H1 (cell line): ENCODE data around the gene DRAP1. TPM values are rescaled to one million over a fixed set of nuclear protein-coding genes. Genes with fewer than 3 reads are reported as not detected.

Experiments used
- CTCF ChIA-PET: fragments of 300-600 bp; sonication (Branson Sonifier 250); formaldehyde crosslinking; loops from one replicate; lab custom pipeline; 2021; ENCODE audit not compliant: partially characterized antibody; lab: Charles Lee
- POLR2A ChIA-PET: fragments of 300-600 bp; sonication (Branson Sonifier 250); formaldehyde crosslinking; loops from one replicate; lab custom pipeline; 2021; ENCODE audit warnings: inconsistent platforms; ENCODE audit not compliant: partially characterized antibody; lab: Charles Lee
- DNase-seq, 2 experiments: peaks; one replicate each; pipeline versions ENCODE4 v3.0.0 to v3.0.0-alpha.2; 2010 to 2022; ENCODE audit warnings: low spot score in 2 of 2, low read depth in 1 of 2, mixed read lengths in 1 of 2
- FAIRE-seq: peaks from 2 replicates; lab custom pipeline; 2011; peaks lifted over from hg19 to GRCh38; lab: Jason Lieb, UNC
- H2AFZ ChIP-seq: 2 replicates; pipeline ENCODE4 v1.8.1; 2012; ENCODE audit warnings: low read length, inconsistent platforms
- H2AK5ac ChIP-seq: 2 replicates; pipeline ENCODE4 v1.6.1; 2013; ENCODE audit warnings: low read depth, low read length
- H2BK120ac ChIP-seq: replicated peaks from 2 replicates; pipeline ENCODE3; 2013; ENCODE audit warnings: low read depth, low read length, inconsistent platforms
- H2BK12ac ChIP-seq: 2 replicates; pipeline ENCODE4 v1.6.1; 2013; ENCODE audit warnings: low read depth, low read length
- H2BK15ac ChIP-seq: 2 replicates; pipeline ENCODE4 v1.6.1; 2013; ENCODE audit warnings: low read length
- H2BK20ac ChIP-seq: 2 replicates; pipeline ENCODE4 v1.6.1; 2013; ENCODE audit warnings: low read length
- H2BK5ac ChIP-seq: 2 replicates; pipeline ENCODE4 v1.6.1; 2013; ENCODE audit warnings: low read depth, low read length
- H3K14ac ChIP-seq: 2 replicates; pipeline ENCODE4 v1.6.1; 2013; ENCODE audit warnings: inconsistent platforms; ENCODE audit not compliant: insufficient read length
- H3K18ac ChIP-seq: 2 replicates; pipeline ENCODE4 v1.6.1; 2013; ENCODE audit warnings: low read length; ENCODE audit errors: extremely low read depth
- H3K23ac ChIP-seq: 2 replicates; pipeline ENCODE4 v1.6.1; 2013; ENCODE audit warnings: inconsistent platforms; ENCODE audit not compliant: insufficient read length
- H3K23me2 ChIP-seq: 2 replicates; pipeline ENCODE4 v1.6.1; 2013; ENCODE audit warnings: low read depth, low read length
- H3K27ac ChIP-seq: 2 replicates; pipeline ENCODE4 v1.6.1; 2011; ENCODE audit warnings: low read depth, low read length, inconsistent platforms
- H3K27me3 ChIP-seq, 4 experiments: replicated peaks in 1 of 4; 1 replicate in 1 of 4; 2 replicates in 3 of 4; pipeline versions ENCODE4 v1.6.1 to v1.8.1; 2011 to 2013; ENCODE audit warnings: low read length in 3 of 4, mild to moderate bottlenecking in 3 of 4, inconsistent platforms in 2 of 4, mixed read lengths in 2 of 4, moderate library complexity in 1 of 4; ENCODE audit not compliant: control insufficient read depth in 3 of 4, insufficient read depth in 3 of 4; ENCODE audit errors: extremely low read depth in 1 of 4
- H3K36me3 ChIP-seq, 4 experiments: 2 replicates each; pipeline versions ENCODE4 v1.6.1 to v1.8.1; 2011 to 2013; ENCODE audit warnings: mild to moderate bottlenecking in 4 of 4, low read length in 3 of 4, moderate library complexity in 2 of 4, control low read depth in 1 of 4, inconsistent platforms in 1 of 4; ENCODE audit not compliant: insufficient read depth in 4 of 4, control insufficient read depth in 2 of 4
- H3K4ac ChIP-seq: replicated peaks from 2 replicates; pipeline ENCODE3; 2013; ENCODE audit warnings: low read length, low read depth, mixed read lengths, inconsistent platforms; ENCODE audit not compliant: insufficient read length
- H3K4me1 ChIP-seq, 4 experiments: replicated peaks in 1 of 4; 1 replicate in 1 of 4; 2 replicates in 3 of 4; pipeline versions ENCODE4 v1.6.1 to v1.8.1; 2011 to 2013; ENCODE audit warnings: low read length in 3 of 4, inconsistent platforms in 2 of 4, mixed read lengths in 1 of 4; ENCODE audit not compliant: insufficient read depth in 4 of 4, control insufficient read depth in 3 of 4
- H3K4me2 ChIP-seq, 2 experiments: 2 replicates each; pipeline versions ENCODE4 v1.6.1 to v1.8.1; 2011 to 2013; ENCODE audit warnings: low read depth in 2 of 2, low read length in 2 of 2, control low read depth in 1 of 2, inconsistent platforms in 1 of 2, mild to moderate bottlenecking in 1 of 2; ENCODE audit not compliant: insufficient read depth in 1 of 2
- H3K4me3 ChIP-seq, 4 experiments: fragments of 200-600, 300-600 bp in 1 of 4; sonication (generic), shearing (Covaris generic), sonication (Bioruptor Twin) in 1 of 4; 2 replicates each; pipeline versions ENCODE4 v1.5.1 to v1.8.1; 2011 to 2016; ENCODE audit warnings: low read length in 4 of 4, low read depth in 3 of 4, control low read depth in 2 of 4, inconsistent platforms in 2 of 4, mild to moderate bottlenecking in 2 of 4, mixed read lengths in 1 of 4, moderate library complexity in 1 of 4; ENCODE audit not compliant: insufficient read depth in 2 of 4; ENCODE audit errors: extremely low read depth in 1 of 4
- H3K56ac ChIP-seq: replicated peaks from 2 replicates; pipeline ENCODE3; 2013; ENCODE audit warnings: low read depth, mild to moderate bottlenecking, mixed read lengths, low read length, inconsistent platforms; ENCODE audit not compliant: insufficient read length
- H3K79me1 ChIP-seq: 2 replicates; pipeline ENCODE4 v1.6.1; 2013; ENCODE audit warnings: low read depth, low read length, control low read depth
- H3K79me2 ChIP-seq, 2 experiments: 2 replicates each; pipeline versions ENCODE4 v1.6.1 to v1.8.1; 2012 to 2013; ENCODE audit warnings: low read length in 2 of 2, mild to moderate bottlenecking in 2 of 2, inconsistent platforms in 1 of 2; ENCODE audit not compliant: insufficient read depth in 2 of 2, control insufficient read depth in 1 of 2
- H3K9ac ChIP-seq, 4 experiments: replicated peaks in 1 of 4; 1 replicate in 1 of 4; 2 replicates in 3 of 4; pipeline versions ENCODE4 v1.6.1 to v1.8.1; 2011 to 2013; ENCODE audit warnings: low read depth in 3 of 4, low read length in 3 of 4, control low read depth in 2 of 4, mild to moderate bottlenecking in 2 of 4, moderate library complexity in 2 of 4, inconsistent platforms in 1 of 4; ENCODE audit errors: extremely low read depth in 1 of 4
- H3K9me3 ChIP-seq, 2 experiments: 2 replicates each; pipeline versions ENCODE4 v1.6.1 to v1.8.1; 2012 to 2013; ENCODE audit warnings: mild to moderate bottlenecking in 2 of 2, moderate library complexity in 2 of 2, control low read depth in 1 of 2, inconsistent platforms in 1 of 2, low read depth in 1 of 2, low read length in 1 of 2, mixed read lengths in 1 of 2; ENCODE audit not compliant: insufficient read depth in 2 of 2
- H4K20me1 ChIP-seq, 2 experiments: replicated peaks in 1 of 2; 2 replicates each; pipeline versions ENCODE3 to v1.8.1; 2011 to 2013; ENCODE audit warnings: inconsistent platforms in 2 of 2, low read length in 2 of 2, mild to moderate bottlenecking in 1 of 2; ENCODE audit not compliant: insufficient read depth in 2 of 2, control insufficient read depth in 1 of 2
- H4K5ac ChIP-seq: 2 replicates; pipeline ENCODE4 v1.6.1; 2013; ENCODE audit warnings: low read length, low read depth, mixed read lengths, inconsistent platforms; ENCODE audit not compliant: insufficient read length
- H4K8ac ChIP-seq: 2 replicates; pipeline ENCODE4 v1.8.0; 2013; ENCODE audit warnings: mild to moderate bottlenecking, moderate library complexity, low read length, inconsistent platforms; ENCODE audit not compliant: insufficient read depth; ENCODE audit errors: extremely low read depth
- H4K91ac ChIP-seq: replicated peaks from 2 replicates; pipeline ENCODE3; 2013; ENCODE audit warnings: low read length, mixed read lengths, inconsistent platforms; ENCODE audit not compliant: insufficient read length
- POLR2AphosphoS5 ChIP-seq: IDR thresholded peaks from 2 replicates; pipeline ENCODE4 v1.6.1; 2011; ENCODE audit warnings: low read depth, low read length
- SIN3A ChIP-seq, 2 experiments: IDR thresholded peaks in 1 of 2; conservative IDR thresholded peaks in 1 of 2; 2 replicates each; pipeline ENCODE4 v1.6.1; 2011 to 2012; ENCODE audit warnings: low read length in 2 of 2, improper control_type of control experiment in 1 of 2, low read depth in 1 of 2, mild to moderate bottlenecking in 1 of 2
- WGBS, 2 experiments: shearing (Covaris generic) in 1 of 2; methylation state at CpG; one replicate each; pipeline versions ENCODE4 v1.1.6 to v1.1.7; 2013 to 2015; ENCODE audit warnings: low lambda C conversion rate in 2 of 2, mixed read lengths in 2 of 2, inconsistent platforms in 1 of 2, low coverage in 1 of 2, missing lambda C conversion rate in 1 of 2; ENCODE audit not compliant: insufficient replicate concordance in 2 of 2, insufficient coverage in 1 of 2, insufficient read length in 1 of 2; ENCODE audit errors: extremely low coverage in 1 of 2, missing lambda C conversion rate in 1 of 2; 5-methylcytosine and 5-hydroxymethylcytosine counted together
- polyA plus RNA-seq, 7 experiments: library from polyadenylated mRNA; depleted of rRNA in 3 of 7; stranded (reverse) in 5 of 7; unstranded in 2 of 7; fragments of >200 nt in 5 of 7; fragments of 200-250 nt in 2 of 7; gene quantifications; 1 replicate in 5 of 7; 2 replicates in 1 of 7; 4 replicates in 1 of 7; pipeline versions ENCODE4 v1.2.1 to v1.2.3, GENCODE V29; 2011 to 2013; ENCODE audit warnings: missing spikeins in 2 of 7, mixed read lengths in 2 of 7
- total RNA-seq: library from RNA; stranded (reverse); fragmentation: NEBNext Ultra II Directional; extraction: Animal tissue kit (Norgen Biotek cat#: 25700); gene quantifications from 2 replicates; pipeline ENCODE4 v1.2.1, GENCODE V29; 2021

DRAP1 gene
- total and polyA plus RNA-seq, 2 of the 8 experiments (the other 6 are each of a cell fraction or from before 2014, with no cell fraction given): 62.5 to 98.7 TPM

GRCh38 chr11:65883058-65883761, 36.0 kb upstream of the DRAP1 start:
- Histone ChIP-seq H4K5ac (no peak overlapping the region), H3K4ac (no peak overlapping the region), H4K20me1 (peaks cover 6 to 7% of the 10 kb centered on the region in 2 experiments), H3K4me3 (no peak overlapping the region), H2BK15ac (no peak overlapping the region), H3K9ac (no peak overlapping the region), H3K56ac (no peak overlapping the region), H3K27ac (no peak overlapping the region), H3K23me2 (peaks cover 5% of the 10 kb centered on the region), H4K91ac (no peak overlapping the region), H2BK5ac (no peak overlapping the region), H2AFZ (no peak overlapping the region), H3K79me2 (peaks cover 0 to 4% of the 10 kb centered on the region in 2 experiments; a peak in 1 of 4 replicates), H2AK5ac (no peak overlapping the region), H3K4me2 (no peak overlapping the region), H2BK20ac (no peak overlapping the region), H4K8ac (no peak overlapping the region), H2BK12ac (no peak overlapping the region), H3K4me1 (peaks cover 0 to 6% (median 3%) of the 10 kb centered on the region in 4 experiments; a peak in 4 of 7 replicates), H3K36me3 (peaks cover 8 to 22% (median 18%) of the 10 kb centered on the region in 4 experiments; a peak in 7 of 8 replicates), H3K23ac (no peak overlapping the region), H3K9me3 (no peaks in the 10 kb centered on the region), H3K14ac (no peak overlapping the region), H3K27me3 (no peaks in the 10 kb centered on the region), H2BK120ac (no peak overlapping the region), H3K79me1 (no peaks in the 10 kb centered on the region), H3K18ac (no peak overlapping the region)
- DNase-seq (no peak), FAIRE-seq (no peak)
- CTCF ChIA-PET: interaction anchor here (1.1 to 19.6 kb wide), 17 partner anchors 9 to 172 kb away, joined by 3 to 283 read pairs (median 16); partner anchors contain the start of genes CCDC85B, CFL1, EFEMP2 and FOSL1
- POLR2A ChIA-PET: interaction anchor here (1.3 to 39.7 kb wide), 5 partner anchors 27 to 166 kb away, joined by 3 to 1071 read pairs (median 4); partner anchors contain the start of genes BANF1, CFL1, EFEMP2 and MUS81
- 90% methylated on average over 13 of the region's 13 CpGs; no CpG with 5 or more reads in 1 of the 2 experiments for WGBS, 2 experiments
- TF ChIP-seq POLR2AphosphoS5 (peak; percentile 5; the same call in 1 of the 2 replicates), SIN3A (conservative IDR thresholded peaks at IDR 0.05 in 1 of 2, IDR thresholded peaks at IDR 0.05 in 1 of 2; ENCODE audit: low read depth in 1 of 2, low read length in 2 of 2) (no peak)
